Measurements from ENCODE around the gene CCDC92. TPM values are rescaled to one million over a fixed set of nuclear protein-coding genes. Genes with fewer than 3 reads are reported as not detected.

CCDC92 gene
- total and polyA plus RNA-seq, 2 of the 8 experiments (the other 6 are each of a cell fraction or from before 2014, with no cell fraction given), result 0.43 to 0.51 TPM

DNA sequence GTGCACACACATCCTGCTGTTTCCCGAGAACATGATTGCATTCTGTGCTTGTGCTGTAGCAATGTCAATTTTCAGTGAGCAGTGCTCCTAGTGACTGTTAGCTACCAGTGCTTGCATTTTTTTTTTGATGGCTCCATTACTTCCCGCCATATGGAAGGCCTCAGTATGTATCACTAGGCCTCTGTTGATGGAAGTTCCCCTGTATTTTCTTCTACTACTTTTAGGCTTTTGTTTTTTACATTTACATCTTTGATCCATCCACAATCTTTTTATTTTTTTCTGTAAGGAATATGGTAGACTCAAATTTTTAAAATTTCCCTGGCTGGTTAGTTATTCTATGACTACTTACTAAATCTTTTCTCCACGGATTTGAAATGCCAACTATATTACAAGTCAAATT, 49.5 kb upstream of the CCDC92 start:
- Histone ChIP-seq H3K27ac (ENCODE audit: low read depth, low read length) (no peak overlapping the region), H3K9ac (replicated peaks in 1 of 4; ENCODE audit: extremely low read depth in 1 of 4, low read depth in 3 of 4, low read length in 3 of 4) (no peak overlapping the region), H2BK12ac (ENCODE audit: low read depth, low read length) (no peak overlapping the region), H3K14ac (ENCODE audit: insufficient read length) (no peak overlapping the region), H3K79me1 (ENCODE audit: low read depth, low read length) (no peaks in the 10 kb centered on the region), H4K20me1 (replicated peaks in 1 of 2; ENCODE audit: control insufficient read depth in 1 of 2, insufficient read depth in 2 of 2, low read length in 2 of 2) (no peaks in the 10 kb centered on the region), H2BK15ac (ENCODE audit: low read length) (no peak overlapping the region), H2BK5ac (ENCODE audit: low read depth, low read length) (no peak overlapping the region), H4K91ac (replicated peaks; ENCODE audit: insufficient read length, low read length) (no peak overlapping the region), H4K8ac (ENCODE audit: extremely low read depth, insufficient read depth, low read length) (no peak overlapping the region), H3K23ac (ENCODE audit: insufficient read length) (no peak overlapping the region), H3K27me3 (replicated peaks in 1 of 4; ENCODE audit: control insufficient read depth in 3 of 4, extremely low read depth in 1 of 4, insufficient read depth in 3 of 4, low read length in 3 of 4) (no peaks in the 10 kb centered on the region; a peak in 1 of 7 replicates), H3K23me2 (ENCODE audit: low read depth, low read length) (no peaks in the 10 kb centered on the region), H3K9me3 (ENCODE audit: insufficient read depth in 2 of 2, low read depth in 1 of 2, low read length in 1 of 2) (no peaks in the 10 kb centered on the region), H2BK120ac (replicated peaks; ENCODE audit: low read depth, low read length) (no peak overlapping the region), H3K4me1 (replicated peaks in 1 of 4; ENCODE audit: control insufficient read depth in 3 of 4, insufficient read depth in 4 of 4, low read length in 3 of 4) (no peaks in the 10 kb centered on the region; a peak in 2 of 7 replicates), H3K4ac (replicated peaks; ENCODE audit: insufficient read length, low read depth, low read length) (no peak overlapping the region), H2BK20ac (ENCODE audit: low read length) (no peak overlapping the region), H3K79me2 (ENCODE audit: control insufficient read depth in 1 of 2, insufficient read depth in 2 of 2, low read length in 2 of 2) (no peaks in the 10 kb centered on the region), H3K4me3 (ENCODE audit: extremely low read depth in 1 of 4, insufficient read depth in 2 of 4, low read depth in 3 of 4, low read length in 4 of 4) (no peak overlapping the region), H3K36me3 (ENCODE audit: control insufficient read depth in 2 of 4, insufficient read depth in 4 of 4, low read length in 3 of 4) (no peaks in the 10 kb centered on the region), H2AFZ (ENCODE audit: low read length) (no peak overlapping the region), H4K5ac (ENCODE audit: insufficient read length, low read depth, low read length) (no peak overlapping the region), H2AK5ac (ENCODE audit: low read depth, low read length) (no peak overlapping the region), H3K4me2 (ENCODE audit: insufficient read depth in 1 of 2, low read depth in 2 of 2, low read length in 2 of 2) (no peak overlapping the region), H3K18ac (ENCODE audit: extremely low read depth, low read length) (no peak overlapping the region), H3K56ac (replicated peaks; ENCODE audit: insufficient read length, low read depth, low read length) (no peak overlapping the region)
- WGBS, 2 experiments (ENCODE audit: extremely low coverage in 1 of 2, insufficient coverage in 1 of 2, insufficient read length in 1 of 2, insufficient replicate concordance in 2 of 2, low coverage in 1 of 2, low lambda C conversion rate in 2 of 2, missing lambda C conversion rate in 1 of 2), result 82% methylated on average over 3 of the region's 3 CpGs; no CpG with 5 or more reads in 1 of the 2 experiments
- TF ChIP-seq BACH1 (IDR thresholded peaks at IDR 0.05; ENCODE audit: low read length), result no peak
- TF ChIP-seq BRCA1 (IDR thresholded peaks at IDR 0.05; ENCODE audit: low read depth, low read length), result no peak
- TF ChIP-seq CBX5 (IDR thresholded peaks at IDR 0.05; ENCODE audit: low read depth, low read length), result no peak
- TF ChIP-seq CBX8 (IDR thresholded peaks at IDR 0.05; ENCODE audit: borderline replicate concordance, low read depth, low read length), result no peak
- TF ChIP-seq NRF1 (IDR thresholded peaks at IDR 0.05; ENCODE audit: low read depth, low read length), result no peak
- no peak for TF ChIP-seq TBP (IDR thresholded peaks at IDR 0.05; ENCODE audit: low read depth, low read length)
- TF ChIP-seq SP2 (IDR thresholded peaks at IDR 0.05; ENCODE audit: low read length), result no peak
- no peak for TF ChIP-seq ZNF274 (IDR thresholded peaks at IDR 0.05; ENCODE audit: borderline replicate concordance, extremely low read depth, low read length)
- no peak for TF ChIP-seq RFX5 (IDR thresholded peaks at IDR 0.05; ENCODE audit: borderline replicate concordance, low read depth, low read length)
- no peak for TF ChIP-seq JUN (IDR thresholded peaks at IDR 0.05; ENCODE audit: low read depth, low read length)
- no peak for TF ChIP-seq YY1 (IDR thresholded peaks at IDR 0.05; ENCODE audit: low read depth, low read length)
- no peak for TF ChIP-seq KDM1A (IDR thresholded peaks at IDR 0.05; ENCODE audit: borderline replicate concordance, low read length)
- TF ChIP-seq TAF1 (IDR thresholded peaks at IDR 0.05; ENCODE audit: low read depth, low read length), result no peak
- POLR2A ChIA-PET (ENCODE audit: partially characterized antibody), result no interaction called here
- DNase-seq (ENCODE audit: low read depth in 1 of 2, low spot score in 2 of 2) (no peak), FAIRE-seq (no peak)
- CTCF ChIA-PET (ENCODE audit: partially characterized antibody), result interaction anchor here (0.6 kb wide), 1 partner anchor 731 kb away, joined by 3 read pairs; no protein-coding TSS in a partner anchor
